Measurements from ENCODE around the gene CLSTN2. TPM values are rescaled to one million over a fixed set of nuclear protein-coding genes. Genes with fewer than 3 reads are reported as not detected.

CLSTN2 gene
- total RNA-seq, 1 donor from 2014 or later: 12.9 TPM

DNA sequence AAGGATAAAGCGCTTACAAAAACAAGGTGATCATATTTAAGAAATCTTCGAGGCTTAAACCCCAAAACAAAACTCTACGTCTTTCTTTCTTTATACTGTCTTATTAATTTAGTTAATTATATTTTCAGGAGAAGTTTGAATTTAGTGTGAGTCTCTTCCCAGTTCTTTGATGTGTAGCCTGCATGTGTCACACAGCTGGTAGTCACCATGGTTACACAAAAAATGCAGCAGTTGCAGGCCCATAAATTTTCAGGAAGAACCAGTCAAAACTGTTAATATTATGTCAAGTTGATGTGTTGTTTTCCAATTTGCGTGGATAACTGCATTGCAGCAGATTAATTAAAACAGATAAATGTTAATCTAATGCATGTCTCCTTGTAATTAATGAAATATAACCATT lies 10.4 kb downstream of the CLSTN2 start:
- H3K4me1 Mint-ChIP-seq (ENCODE audit: unreplicated experiment): no peaks in the 10 kb centered on the region
- TF ChIP-seq, protein P1, sequence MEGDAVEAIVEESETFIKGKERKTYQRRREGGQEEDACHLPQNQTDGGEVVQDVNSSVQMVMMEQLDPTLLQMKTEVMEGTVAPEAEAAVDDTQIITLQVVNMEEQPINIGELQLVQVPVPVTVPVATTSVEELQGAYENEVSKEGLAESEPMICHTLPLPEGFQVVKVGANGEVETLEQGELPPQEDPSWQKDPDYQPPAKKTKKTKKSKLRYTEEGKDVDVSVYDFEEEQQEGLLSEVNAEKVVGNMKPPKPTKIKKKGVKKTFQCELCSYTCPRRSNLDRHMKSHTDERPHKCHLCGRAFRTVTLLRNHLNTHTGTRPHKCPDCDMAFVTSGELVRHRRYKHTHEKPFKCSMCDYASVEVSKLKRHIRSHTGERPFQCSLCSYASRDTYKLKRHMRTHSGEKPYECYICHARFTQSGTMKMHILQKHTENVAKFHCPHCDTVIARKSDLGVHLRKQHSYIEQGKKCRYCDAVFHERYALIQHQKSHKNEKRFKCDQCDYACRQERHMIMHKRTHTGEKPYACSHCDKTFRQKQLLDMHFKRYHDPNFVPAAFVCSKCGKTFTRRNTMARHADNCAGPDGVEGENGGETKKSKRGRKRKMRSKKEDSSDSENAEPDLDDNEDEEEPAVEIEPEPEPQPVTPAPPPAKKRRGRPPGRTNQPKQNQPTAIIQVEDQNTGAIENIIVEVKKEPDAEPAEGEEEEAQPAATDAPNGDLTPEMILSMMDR (conservative IDR thresholded peaks at IDR 0.05): no peak
- peaks cover 12% of the 10 kb centered on the region for H3K27me3 Mint-ChIP-seq
- H3K9me3 Mint-ChIP-seq: no peaks in the 10 kb centered on the region
- no peak for DNase-seq (ENCODE audit: extremely low spot score, unreplicated experiment)
- no peak overlapping the region for H3K4me3 Mint-ChIP-seq
- no peak overlapping the region for H3K27ac Mint-ChIP-seq
- no peaks in the 10 kb centered on the region for H3K36me3 Mint-ChIP-seq

DNA sequence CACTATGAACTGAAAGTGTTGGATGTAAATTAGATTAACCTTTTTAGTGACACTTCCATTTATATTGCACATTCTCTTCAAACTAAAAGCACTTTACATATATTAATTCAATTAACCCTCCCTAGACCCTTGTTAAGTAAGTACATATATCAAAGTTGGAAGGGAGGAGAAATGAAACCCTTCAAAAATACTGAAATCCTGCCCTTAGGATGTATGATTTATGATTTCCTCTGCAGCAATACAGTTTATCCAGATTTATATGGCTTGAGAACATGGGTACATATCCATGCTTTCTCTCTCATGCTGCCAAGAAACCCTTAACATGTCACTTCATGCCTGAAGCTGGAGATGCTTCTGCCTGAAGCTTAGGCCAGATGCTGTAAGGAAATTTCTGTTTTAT lies 11.0 kb downstream of the CLSTN2 start:
- no peak for DNase-seq (ENCODE audit: extremely low spot score, unreplicated experiment)
- Mint-ChIP-seq H3K27me3 (peaks cover 12% of the 10 kb centered on the region), H3K4me3 (no peak overlapping the region), H3K9me3 (no peaks in the 10 kb centered on the region), H3K36me3 (no peaks in the 10 kb centered on the region), H3K4me1 (ENCODE audit: unreplicated experiment) (no peaks in the 10 kb centered on the region), H3K27ac (no peak overlapping the region)
- TF ChIP-seq, protein P1 (conservative IDR thresholded peaks at IDR 0.05): no peak

DNA sequence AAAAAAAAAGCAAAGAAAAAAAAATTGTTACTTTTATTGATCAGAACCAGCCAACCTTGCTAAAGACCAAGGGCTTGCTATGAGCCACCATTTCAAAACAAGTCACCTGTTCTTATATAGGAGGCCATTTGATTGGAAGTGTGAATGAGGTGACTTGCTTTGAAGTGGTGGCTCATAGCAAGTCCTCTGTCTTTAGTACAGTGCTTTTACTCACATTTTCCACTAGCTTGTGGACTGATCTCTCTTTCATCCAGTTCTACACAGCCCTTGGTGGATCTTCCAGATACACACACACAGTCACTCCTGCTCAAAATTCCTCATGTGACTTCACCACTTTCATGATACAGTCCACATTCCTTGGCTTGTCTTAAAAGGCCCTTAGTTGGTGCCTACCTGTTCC lies 13.5 kb downstream of the CLSTN2 start:
- Mint-ChIP-seq H3K4me3 (no peak overlapping the region), H3K4me1 (ENCODE audit: unreplicated experiment) (no peaks in the 10 kb centered on the region), H3K27me3 (peaks cover 7% of the 10 kb centered on the region), H3K36me3 (no peaks in the 10 kb centered on the region), H3K9me3 (no peaks in the 10 kb centered on the region), H3K27ac (no peak overlapping the region)
- DNase-seq (ENCODE audit: extremely low spot score, unreplicated experiment): no peak
- TF ChIP-seq, protein P1 (conservative IDR thresholded peaks at IDR 0.05): no peak

DNA sequence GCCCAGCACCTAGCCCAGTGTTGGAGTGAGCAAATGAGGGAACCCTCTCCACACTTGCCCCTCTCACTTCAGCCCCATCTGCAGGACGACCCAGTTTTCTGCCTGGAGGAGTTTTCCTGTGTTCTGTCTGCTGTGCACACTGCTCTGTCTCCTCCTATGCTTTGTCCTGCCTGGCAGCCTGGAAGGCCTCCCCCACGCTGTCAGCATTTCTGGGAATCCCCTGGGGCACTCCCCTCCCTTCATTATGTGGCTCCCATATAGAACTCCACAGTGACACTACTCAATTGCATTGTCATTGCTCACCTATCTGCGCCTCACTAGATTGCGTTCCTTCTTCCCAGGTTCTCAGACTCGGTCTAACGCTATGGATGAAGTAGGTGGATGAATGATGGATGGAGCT lies 13.9 kb downstream of the CLSTN2 start:
- TF ChIP-seq, protein P1 (conservative IDR thresholded peaks at IDR 0.05): no peak
- Mint-ChIP-seq H3K27ac (no peak overlapping the region), H3K27me3 (peaks cover 7% of the 10 kb centered on the region), H3K36me3 (no peaks in the 10 kb centered on the region), H3K4me3 (no peak overlapping the region), H3K9me3 (no peaks in the 10 kb centered on the region), H3K4me1 (ENCODE audit: unreplicated experiment) (no peaks in the 10 kb centered on the region)
- no peak for DNase-seq (ENCODE audit: extremely low spot score, unreplicated experiment)

DNA sequence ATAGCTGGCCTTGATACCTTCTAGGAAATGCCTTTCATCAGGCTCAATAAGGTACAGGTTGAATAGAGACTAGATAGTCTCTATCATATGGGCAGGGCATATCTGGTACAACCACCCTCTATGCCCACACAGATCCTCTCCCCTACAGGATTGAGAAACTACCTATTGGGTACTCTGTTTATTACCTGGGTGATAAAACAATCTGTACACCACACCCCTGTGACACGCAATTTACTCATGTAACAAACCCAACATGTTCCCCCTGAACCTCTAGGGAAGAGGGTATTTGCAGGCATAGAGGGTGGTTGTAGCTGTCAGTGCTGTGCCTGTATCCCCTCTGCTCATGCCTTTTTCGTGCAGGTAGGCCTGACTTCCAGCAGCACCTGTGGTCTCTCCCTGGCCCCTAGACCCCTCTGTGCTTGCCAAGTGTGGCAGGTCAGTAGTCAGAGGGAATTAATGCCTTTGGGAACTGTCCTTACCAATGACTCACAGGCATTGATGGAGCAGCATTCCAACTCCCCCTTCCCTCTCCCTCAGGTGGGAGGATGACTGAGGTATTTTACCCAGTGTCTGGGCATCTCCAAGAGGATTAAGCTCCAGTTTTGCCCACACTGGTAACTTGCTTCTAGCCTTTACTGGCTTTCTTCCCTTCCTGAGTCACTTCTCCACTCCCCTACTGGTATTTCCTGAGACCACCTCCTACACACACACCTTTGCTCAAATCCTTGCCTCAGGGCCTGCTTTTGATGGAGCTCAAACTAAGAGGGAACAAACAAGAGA lies 18.3 kb downstream of the CLSTN2 start:
- no peaks in the 10 kb centered on the region for H3K36me3 Mint-ChIP-seq
- DNase-seq (ENCODE audit: extremely low spot score, unreplicated experiment): no peak
- TF ChIP-seq, protein P1 (conservative IDR thresholded peaks at IDR 0.05): no peak
- no peak overlapping the region for H3K4me3 Mint-ChIP-seq
- peaks cover 10% of the 10 kb centered on the region for H3K27me3 Mint-ChIP-seq
- H3K4me1 Mint-ChIP-seq (ENCODE audit: unreplicated experiment): no peaks in the 10 kb centered on the region
- H3K9me3 Mint-ChIP-seq: no peaks in the 10 kb centered on the region
- no peak overlapping the region for H3K27ac Mint-ChIP-seq
